IPS DF 6.9 (cell line): ENCODE data around the gene PXDC1.

ENCODE experiments used
- DNase-seq: peaks from one replicate; pipeline ENCODE4 v3.0.0-alpha.2; 2013; ENCODE audit warnings: low read depth, low spot score
- H3K27ac ChIP-seq: one replicate; pipeline ENCODE4 v1.5.1; 2013; ENCODE audit warnings: low read length, control low read depth
- H3K27me3 ChIP-seq: 2 replicates; pipeline ENCODE4 v1.6.1; 2013; ENCODE audit warnings: mild to moderate bottlenecking, low read length; ENCODE audit not compliant: control insufficient read depth, insufficient read depth
- H3K36me3 ChIP-seq: 2 replicates; pipeline ENCODE4 v1.6.1; 2013; ENCODE audit warnings: low read length; ENCODE audit not compliant: control insufficient read depth, insufficient read depth
- H3K4me1 ChIP-seq: 2 replicates; pipeline ENCODE4 v1.6.1; 2013; ENCODE audit warnings: low read length; ENCODE audit not compliant: control insufficient read depth, insufficient read depth
- H3K4me3 ChIP-seq: 2 replicates; pipeline ENCODE4 v1.5.1; 2013; ENCODE audit warnings: mild to moderate bottlenecking, low read length
- H3K9me3 ChIP-seq: 2 replicates; pipeline ENCODE4 v1.6.1; 2013; ENCODE audit warnings: low read length, inconsistent platforms; ENCODE audit not compliant: control insufficient read depth, insufficient read depth
- WGBS: extraction: QIAGEN DNeasy Blood & Tissue Kit; methylation state at CpG from one replicate; pipeline ENCODE4 v1.1.7; 2013; ENCODE audit warnings: mixed read lengths, missing lambda C conversion rate; ENCODE audit not compliant: insufficient read length, insufficient coverage; 5-methylcytosine and 5-hydroxymethylcytosine counted together

PXDC1 gene

DNA sequence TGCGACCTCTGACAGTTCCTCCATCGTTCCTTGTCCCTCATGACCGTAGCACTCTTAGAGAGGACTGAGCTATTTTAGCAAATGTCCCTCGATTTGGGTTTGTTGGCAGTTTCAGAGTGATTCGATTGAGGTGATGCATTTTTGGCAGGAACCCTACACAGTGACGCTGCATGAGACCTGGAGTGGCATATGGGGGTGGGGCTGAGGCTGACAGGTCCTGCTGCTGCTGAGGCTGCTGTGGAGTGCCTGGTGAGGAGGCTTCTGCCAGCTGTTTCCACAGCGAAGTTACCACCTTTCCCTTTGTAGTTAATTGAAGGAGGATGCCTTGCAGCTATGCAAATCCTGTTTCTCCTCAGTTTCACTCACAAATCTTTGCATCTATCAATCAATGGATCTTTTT, 19.8 kb downstream of the PXDC1 start:
- H3K9me3 ChIP-seq: no peaks in the 10 kb centered on the region
- no peak for DNase-seq
- no peaks in the 10 kb centered on the region for H3K4me1 ChIP-seq
- no peaks in the 10 kb centered on the region for H3K36me3 ChIP-seq
- no CpG with 5 or more reads among the region's 7 CpGs for WGBS
- H3K27me3 ChIP-seq: no peaks in the 10 kb centered on the region
- H3K27ac ChIP-seq: no peak overlapping the region
- H3K4me3 ChIP-seq: no peak overlapping the region

DNA sequence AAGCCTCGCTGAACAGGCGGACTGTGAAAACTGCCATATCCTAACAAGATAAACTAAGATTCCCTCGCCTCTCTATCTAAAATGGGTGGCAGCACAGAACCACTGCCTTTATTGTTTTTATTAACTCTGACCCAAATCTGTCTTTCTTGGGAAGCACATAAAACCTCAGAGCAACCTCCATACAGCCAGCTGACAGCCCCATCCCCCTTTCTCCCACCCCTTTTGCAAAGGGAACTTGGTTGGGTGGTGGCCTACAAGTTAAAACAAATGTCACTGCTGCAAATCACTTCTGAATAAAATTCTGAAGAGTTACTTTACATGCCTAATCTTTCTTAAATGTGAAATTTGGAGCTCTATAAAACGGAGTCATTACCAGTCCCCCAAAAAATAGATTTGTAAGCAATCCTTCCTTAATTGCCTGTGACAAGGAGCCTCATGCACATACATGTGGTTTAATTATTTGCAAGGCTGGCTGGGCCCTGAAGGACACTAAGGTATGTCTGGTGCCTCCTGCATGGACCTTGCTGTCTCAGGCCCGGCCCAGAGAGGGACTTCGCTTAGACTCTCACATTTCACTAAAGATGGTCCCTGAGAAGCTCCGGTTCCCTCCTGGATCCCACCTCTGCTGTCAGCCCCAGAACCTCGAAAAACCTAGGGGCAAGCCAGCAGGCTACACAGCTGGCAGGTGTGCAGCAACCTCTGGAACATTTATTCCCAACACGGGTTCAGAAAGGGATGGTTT, 21.7 kb downstream of the PXDC1 start:
- no peak for DNase-seq
- no peak overlapping the region for H3K4me3 ChIP-seq
- H3K4me1 ChIP-seq: no peaks in the 10 kb centered on the region
- no peaks in the 10 kb centered on the region for H3K9me3 ChIP-seq
- no peaks in the 10 kb centered on the region; the same call in 1 of the 2 replicates for H3K36me3 ChIP-seq
- H3K27ac ChIP-seq: no peak overlapping the region
- H3K27me3 ChIP-seq: no peaks in the 10 kb centered on the region
- no CpG with 5 or more reads among the region's 9 CpGs for WGBS

DNA sequence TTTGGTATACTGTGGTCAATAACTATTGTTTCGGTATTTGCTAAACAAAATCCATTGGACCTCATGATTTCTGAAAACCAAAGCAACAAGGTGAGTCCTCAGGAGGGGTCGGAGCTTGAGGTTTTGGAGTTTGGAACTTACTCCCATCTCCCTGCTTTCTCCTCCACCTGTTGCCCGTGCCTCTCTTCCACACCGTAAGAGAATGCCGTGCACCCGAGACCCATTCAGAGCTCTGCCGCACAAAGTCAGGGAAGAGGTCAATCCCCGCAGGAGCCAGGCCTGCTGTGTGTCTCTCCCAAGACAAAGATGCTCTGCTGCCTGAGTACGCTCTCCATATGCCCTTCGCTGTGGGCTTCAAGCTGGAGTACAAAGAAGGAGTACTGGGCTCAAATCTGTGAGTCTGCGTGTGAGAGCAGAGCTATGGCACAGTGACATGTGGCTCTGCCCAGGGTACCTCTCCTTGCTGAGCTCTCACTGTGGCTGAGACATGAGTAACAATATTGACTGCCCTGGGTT, 23.9 kb downstream of the PXDC1 start:
- WGBS: no CpG with 5 or more reads among the region's 11 CpGs
- Histone ChIP-seq H3K4me3 (no peak overlapping the region), H3K27me3 (no peaks in the 10 kb centered on the region), H3K27ac (no peak overlapping the region), H3K36me3 (no peaks in the 10 kb centered on the region; the same call in 1 of the 2 replicates), H3K4me1 (peaks cover 4% of the 10 kb centered on the region; the same call in 1 of the 2 replicates), H3K9me3 (no peaks in the 10 kb centered on the region)
- no peak for DNase-seq

DNA sequence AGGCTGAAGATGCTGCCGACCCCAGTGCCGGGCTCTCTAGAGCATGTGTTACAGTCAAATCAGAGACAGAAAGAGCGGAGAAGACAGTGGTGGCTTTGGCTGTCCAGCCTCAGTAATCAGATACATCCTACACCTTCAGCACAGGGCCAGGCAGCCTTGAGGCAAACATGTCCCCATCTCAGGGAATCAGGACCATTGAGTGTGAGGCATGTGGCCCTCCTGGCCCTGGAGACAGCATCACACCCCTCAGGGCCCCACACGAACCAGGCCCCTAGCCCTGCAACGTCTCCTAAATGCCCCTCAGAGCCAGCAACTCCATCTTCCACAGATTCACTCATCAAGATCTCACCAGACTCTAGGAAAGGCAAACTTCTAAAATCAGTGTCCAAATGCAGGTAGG, 24.5 kb downstream of the PXDC1 start:
- Histone ChIP-seq H3K27ac (no peak overlapping the region), H3K9me3 (no peaks in the 10 kb centered on the region), H3K27me3 (no peaks in the 10 kb centered on the region), H3K4me1 (peaks cover 5% of the 10 kb centered on the region; the same call in 1 of the 2 replicates), H3K36me3 (no peaks in the 10 kb centered on the region; the same call in 1 of the 2 replicates), H3K4me3 (no peak overlapping the region)
- no CpG with 5 or more reads among the region's 5 CpGs for WGBS
- DNase-seq: no peak

DNA sequence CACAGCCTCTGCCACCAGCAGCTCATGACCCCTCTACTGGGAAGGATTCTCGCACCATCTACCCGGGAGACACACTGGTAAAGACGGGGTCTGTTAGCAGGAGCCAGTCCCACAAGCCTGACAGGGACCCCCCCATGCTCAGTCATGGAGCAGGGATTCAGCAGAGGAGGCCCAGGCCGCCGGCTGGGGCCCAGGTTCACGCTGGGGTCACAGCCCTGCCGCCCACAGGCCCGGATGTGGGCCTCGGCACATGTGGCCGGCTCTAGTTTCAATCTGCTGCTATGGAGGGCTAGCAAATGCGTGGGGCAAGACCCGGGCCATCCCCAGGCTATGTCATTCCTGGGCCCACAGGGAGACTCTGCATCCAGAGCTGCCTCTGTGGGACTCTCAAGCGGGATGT, 25.1 kb downstream of the PXDC1 start:
- no CpG with 5 or more reads among the region's 13 CpGs for WGBS
- Histone ChIP-seq H3K4me3 (no peak overlapping the region), H3K36me3 (no peaks in the 10 kb centered on the region; the same call in 1 of the 2 replicates), H3K27me3 (no peaks in the 10 kb centered on the region), H3K9me3 (no peaks in the 10 kb centered on the region), H3K27ac (no peak overlapping the region), H3K4me1 (peaks cover 5% of the 10 kb centered on the region; the same call in 1 of the 2 replicates)
- no peak for DNase-seq

DNA sequence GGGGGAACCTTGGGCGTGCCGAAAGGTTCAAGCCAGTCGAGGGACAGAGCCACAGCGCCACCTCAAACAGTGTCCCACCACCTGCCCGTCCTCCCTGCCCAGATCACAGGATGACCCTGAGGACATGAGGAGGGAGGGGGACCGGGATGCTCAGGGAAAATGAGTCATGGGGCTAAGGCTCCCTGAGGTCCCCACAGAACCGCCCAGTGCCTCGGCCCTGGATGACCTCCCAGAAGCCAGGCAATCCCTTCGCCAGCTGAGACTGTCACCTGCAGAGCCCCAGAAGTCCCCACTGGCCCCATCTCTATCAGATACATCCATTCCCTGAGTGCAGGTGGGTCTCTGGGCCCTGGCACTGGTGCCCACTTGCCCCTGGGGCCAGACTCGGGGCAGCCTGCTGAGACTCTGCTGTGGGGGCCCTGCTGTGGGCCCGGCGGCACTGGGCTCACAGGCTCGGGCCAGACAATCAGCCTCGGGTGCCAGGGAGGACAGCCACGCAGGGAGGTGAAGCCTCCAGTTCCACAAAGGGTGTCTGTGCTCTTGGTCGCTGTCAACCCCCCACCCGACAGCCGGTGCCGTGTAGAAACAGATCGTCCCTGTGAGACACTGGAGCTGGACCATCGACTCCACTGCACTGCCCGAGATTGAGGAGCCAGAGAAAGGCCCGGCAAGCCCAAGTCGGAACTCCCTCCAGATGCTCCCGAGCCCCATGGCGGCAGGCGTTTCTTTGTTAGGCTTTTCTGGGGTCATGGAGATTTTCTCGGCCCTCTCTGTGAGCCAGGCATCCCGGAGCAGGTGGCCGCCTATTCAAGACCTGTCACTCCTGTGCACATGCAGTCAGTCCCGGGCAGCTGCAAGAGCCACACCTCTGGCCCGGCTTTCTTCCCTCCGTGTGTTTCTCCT, 26.1 kb downstream of the PXDC1 start:
- Histone ChIP-seq H3K9me3 (no peaks in the 10 kb centered on the region), H3K4me3 (no peak overlapping the region), H3K27me3 (no peaks in the 10 kb centered on the region), H3K36me3 (no peaks in the 10 kb centered on the region; the same call in 1 of the 2 replicates), H3K4me1 (peaks cover 5% of the 10 kb centered on the region; the same call in 1 of the 2 replicates), H3K27ac (no peak overlapping the region)
- DNase-seq: no peak
- no CpG with 5 or more reads among the region's 33 CpGs for WGBS

DNA sequence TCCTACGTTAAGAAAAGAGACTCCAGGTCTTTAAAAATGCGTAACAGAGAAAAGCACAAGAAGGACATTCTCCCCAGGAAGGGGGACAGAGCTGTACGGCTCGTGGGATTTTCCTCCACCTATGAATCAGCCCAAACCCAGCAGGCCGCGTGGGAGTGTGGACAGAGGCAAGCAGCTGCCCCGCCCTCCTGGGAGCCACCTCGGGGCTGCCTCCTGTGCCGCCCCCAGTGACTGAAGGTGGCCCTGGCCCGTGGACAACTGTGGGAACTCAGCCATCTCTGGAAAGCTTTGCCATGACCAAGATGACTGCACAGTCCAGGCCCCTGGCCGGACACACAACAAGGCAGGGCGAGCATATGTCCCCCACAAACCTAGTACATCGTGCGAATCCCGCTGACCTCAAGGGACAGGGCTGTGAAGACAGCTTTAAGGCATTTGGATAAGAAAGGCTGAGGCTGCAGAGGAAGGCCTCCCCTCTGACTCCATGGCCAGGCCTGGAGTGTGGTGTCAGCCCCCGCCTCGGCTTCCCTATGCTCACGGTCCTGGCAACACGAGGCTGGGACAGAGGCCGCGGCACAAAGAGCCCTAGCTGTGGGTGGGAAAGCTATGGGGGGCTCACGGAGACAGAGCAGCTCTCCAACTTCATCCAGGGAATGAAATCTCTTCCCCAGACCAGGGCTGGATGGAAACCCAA, 26.9 kb downstream of the PXDC1 start:
- Histone ChIP-seq H3K4me1 (peaks cover 5% of the 10 kb centered on the region; the same call in 1 of the 2 replicates), H3K36me3 (no peaks in the 10 kb centered on the region; the same call in 1 of the 2 replicates), H3K27me3 (no peaks in the 10 kb centered on the region), H3K4me3 (no peak overlapping the region), H3K27ac (no peak overlapping the region), H3K9me3 (no peaks in the 10 kb centered on the region)
- no peak for DNase-seq
- no CpG with 5 or more reads among the region's 22 CpGs for WGBS

DNA sequence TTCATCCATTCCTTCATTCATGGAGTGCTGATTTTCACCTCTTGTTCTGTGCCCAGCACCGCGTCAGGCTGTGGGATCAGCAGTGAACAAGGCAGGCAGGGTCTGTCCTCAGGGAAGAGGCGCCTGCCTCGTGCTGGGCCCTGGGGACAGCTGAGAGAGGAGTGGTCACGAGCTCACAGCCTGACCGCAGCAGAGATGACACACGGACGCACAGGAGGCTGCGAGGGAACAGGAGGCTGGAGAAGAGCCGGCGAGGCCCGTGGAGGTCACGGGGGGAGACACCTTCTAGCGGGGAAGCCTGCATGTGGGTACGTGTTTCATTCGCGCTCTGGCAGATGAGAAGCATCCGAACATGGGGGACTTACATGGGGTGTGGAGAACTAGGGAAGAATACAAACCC, 27.5 kb downstream of the PXDC1 start:
- Histone ChIP-seq H3K4me3 (no peak overlapping the region), H3K27me3 (no peaks in the 10 kb centered on the region), H3K4me1 (peaks cover 5% of the 10 kb centered on the region; the same call in 1 of the 2 replicates), H3K9me3 (no peaks in the 10 kb centered on the region), H3K36me3 (no peaks in the 10 kb centered on the region; the same call in 1 of the 2 replicates), H3K27ac (no peak overlapping the region)
- DNase-seq: no peak
- no CpG with 5 or more reads among the region's 18 CpGs for WGBS

DNA sequence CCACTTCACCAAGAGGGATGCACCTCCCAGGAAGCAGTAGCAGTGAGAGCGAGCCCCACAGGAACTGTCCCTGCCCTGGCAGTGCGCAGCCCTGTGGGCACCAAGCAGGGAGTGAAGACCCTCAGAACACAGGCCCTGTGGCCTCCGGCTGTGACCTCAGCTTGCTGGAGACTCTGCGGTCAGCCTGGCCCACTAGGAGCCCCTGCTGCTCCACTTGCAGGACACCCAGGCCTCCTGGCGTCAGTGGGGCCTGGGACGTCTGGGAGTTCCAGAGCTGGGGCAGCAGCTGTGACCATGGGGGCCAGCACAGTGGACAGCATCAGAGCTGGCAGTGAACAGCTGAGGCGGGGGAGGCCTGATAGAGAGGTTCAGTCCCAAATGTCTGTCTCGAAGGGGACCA, 28.3 kb downstream of the PXDC1 start:
- Histone ChIP-seq H3K4me1 (peaks cover 5% of the 10 kb centered on the region; the same call in 1 of the 2 replicates), H3K36me3 (no peaks in the 10 kb centered on the region; the same call in 1 of the 2 replicates), H3K27ac (no peak overlapping the region), H3K4me3 (no peak overlapping the region), H3K9me3 (no peaks in the 10 kb centered on the region), H3K27me3 (no peaks in the 10 kb centered on the region)
- DNase-seq: no peak
- no CpG with 5 or more reads among the region's 8 CpGs for WGBS

DNA sequence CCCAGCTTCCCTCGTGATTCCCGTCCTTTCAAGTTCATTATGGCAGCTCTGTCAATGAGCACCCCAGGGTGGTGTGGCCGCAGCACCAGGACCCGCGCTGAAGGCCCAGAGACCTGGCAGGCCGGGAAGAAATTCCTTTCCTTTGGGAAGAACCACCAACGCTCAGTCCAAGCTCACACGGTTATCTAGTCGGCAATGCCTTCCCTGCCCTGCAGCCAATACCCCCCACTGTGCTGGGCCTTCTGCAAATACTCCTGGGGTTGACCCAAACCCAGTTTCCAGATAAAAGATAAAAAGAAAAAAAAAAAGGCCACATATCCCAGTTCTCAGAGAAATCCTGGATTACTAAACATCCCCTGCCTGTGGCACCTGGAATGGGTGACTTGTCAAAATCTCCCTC, 28.7 kb downstream of the PXDC1 start:
- Histone ChIP-seq H3K9me3 (no peaks in the 10 kb centered on the region), H3K27ac (no peak overlapping the region), H3K4me1 (peaks cover 5% of the 10 kb centered on the region; the same call in 1 of the 2 replicates), H3K27me3 (no peaks in the 10 kb centered on the region), H3K4me3 (no peak overlapping the region), H3K36me3 (no peaks in the 10 kb centered on the region; the same call in 1 of the 2 replicates)
- DNase-seq: no peak
- no CpG with 5 or more reads among the region's 9 CpGs for WGBS
